GM12878 (cell line): Measurements from ENCODE around the gene CD101. TPM values are rescaled to one million over a fixed set of nuclear protein-coding genes. Genes with fewer than 3 reads are reported as not detected.
A peak's percentile ranks its signal among the peaks of the same experiment; 100 is the strongest.

Experiments used
- ATAC-seq: fragments of 200-7000 bp; cut with Tn5 transposase; 3 replicates; pipeline ENCODE4 v1.9.1; 2020; ENCODE audit warnings: mild to moderate bottlenecking, moderate library complexity
- BruUV-seq: library from RNA; stranded (reverse); fragments of 400-500 nt; replicated peaks from 2 replicates; lab custom pipeline; 2021; lab: Mats Ljungman, UMichigan
- CTCF ChIA-PET: fragments of 300-600 bp; sonication (Branson Sonifier 250); formaldehyde crosslinking; extraction: SDS; loops from one replicate; lab custom pipeline; 2021; ENCODE audit warnings: inconsistent platforms; lab: Yijun Ruan, JAX
- POLR2A ChIA-PET: fragments of 350-600 bp; formaldehyde crosslinking; extraction: SDS; loops from one replicate; lab custom pipeline; 2021; ENCODE audit warnings: inconsistent platforms; lab: Charles Lee
- RAD21 ChIA-PET: fragments of 300-600 bp; sonication (Branson Sonifier 250); formaldehyde crosslinking; loops from one replicate; lab custom pipeline; 2023; ENCODE audit warnings: antibody characterized with exemption; ENCODE audit not compliant: unreplicated experiment; lab: Charles Lee
- SMC1A ChIA-PET: fragments of 300-600 bp; sonication (Branson Sonifier 250); formaldehyde crosslinking; loops from one replicate; lab custom pipeline; 2023; ENCODE audit not compliant: unreplicated experiment, uncharacterized antibody; lab: Charles Lee
- DNase-seq: peaks from one replicate; pipeline ENCODE4 v3.0.0-alpha.2; 2011; ENCODE audit warnings: low read depth, low spot score
- FAIRE-seq: peaks from 3 replicates; lab custom pipeline; 2011; peaks lifted over from hg19 to GRCh38; lab: Jason Lieb, UNC
- H2AFZ ChIP-seq: 2 replicates; pipeline ENCODE4 v1.6.0; 2011; ENCODE audit warnings: low read depth, low read length, control low read depth; ENCODE audit not compliant: control insufficient read depth
- H3K27ac ChIP-seq: 2 replicates; pipeline ENCODE4 v1.5.1; 2011; ENCODE audit warnings: control low read depth; ENCODE audit not compliant: control insufficient read depth, insufficient read depth
- H3K27me3 ChIP-seq, 2 experiments: replicated peaks in 1 of 2; 2 replicates each; pipeline versions ENCODE4 v1.6.0 to v1.6.1; 2011; ENCODE audit warnings: low read length in 1 of 2; ENCODE audit not compliant: control insufficient read depth in 2 of 2, insufficient read depth in 2 of 2
- H3K36me3 ChIP-seq, 2 experiments: 2 replicates each; pipeline ENCODE4 v1.5.1; 2011; ENCODE audit warnings: low read length in 1 of 2; ENCODE audit not compliant: control insufficient read depth in 2 of 2, insufficient read depth in 2 of 2
- H3K4me1 ChIP-seq: 2 replicates; pipeline ENCODE4 v1.6.1; 2011; ENCODE audit warnings: mild to moderate bottlenecking, low read length, moderate library complexity, mixed read lengths; ENCODE audit not compliant: control insufficient read depth, insufficient read depth
- H3K4me2 ChIP-seq: 2 replicates; pipeline ENCODE4 v1.6.0; 2011; ENCODE audit warnings: control low read depth; ENCODE audit not compliant: control insufficient read depth, insufficient read depth
- H3K4me3 ChIP-seq: fragments of 200-600 bp; sonication (generic); 2 replicates; pipeline ENCODE4 v1.5.1; 2016
- H3K79me2 ChIP-seq: 2 replicates; pipeline ENCODE4 v1.6.0; 2011; ENCODE audit warnings: low read length; ENCODE audit not compliant: control insufficient read depth, insufficient read depth
- H3K9ac ChIP-seq: 2 replicates; pipeline ENCODE4 v1.8.0; 2011; ENCODE audit warnings: low read length, control low read depth, mixed read lengths; ENCODE audit not compliant: control insufficient read depth, insufficient read depth
- H3K9me3 ChIP-seq: replicated peaks from 3 replicates; pipeline ENCODE4 v1.5.1; 2011; ENCODE audit warnings: mild to moderate bottlenecking, low read length; ENCODE audit not compliant: control insufficient read depth, insufficient read depth
- H4K20me1 ChIP-seq: 2 replicates; pipeline ENCODE4 v1.6.0; 2011; ENCODE audit not compliant: control insufficient read depth, insufficient read depth
- SPI1 ChIP-seq: IDR thresholded peaks from 2 replicates; pipeline ENCODE4 v1.6.1; 2011; ENCODE audit warnings: low read depth, mild to moderate bottlenecking, low read length, moderate library complexity, borderline replicate concordance; ENCODE audit not compliant: insufficient read depth
- SREBF1 ChIP-seq: IDR thresholded peaks from 2 replicates; pipeline ENCODE4 v1.6.1; 2012; ENCODE audit warnings: mild to moderate bottlenecking, low read length
- SUPT20H ChIP-seq: IDR thresholded peaks from 2 replicates; pipeline ENCODE4 v1.6.1; 2011; ENCODE audit warnings: low read depth, mild to moderate bottlenecking, low read length, moderate library complexity, borderline replicate concordance; ENCODE audit not compliant: control insufficient read depth
- WGBS: methylation state at CpG from one replicate; pipeline ENCODE4 v1.1.6; 2016; ENCODE audit warnings: low lambda C conversion rate; ENCODE audit not compliant: insufficient replicate concordance, insufficient coverage; ENCODE audit errors: missing lambda C conversion rate; 5-methylcytosine and 5-hydroxymethylcytosine counted together
- in situ Hi-C: fragments of 300-500 bp; cut with MboI; formaldehyde crosslinking; loops from 9 replicates; pipeline ENCODE4 v1.14.3; 2018; ENCODE audit warnings: mixed read lengths
- intact Hi-C: fragments of 100-400 bp; cut with micrococcal nuclease; formaldehyde crosslinking; loops from one replicate; pipeline ENCODE4 v1.14.2; 2022; ENCODE audit not compliant: unreplicated experiment
- polyA plus RNA-seq, 11 experiments: library from polyadenylated mRNA; depleted of rRNA in 4 of 11; unstranded in 6 of 11; stranded (reverse) in 5 of 11; fragments of >200 nt; fragmentation: Nextera tagmentation in 4 of 11; fragmentation: Illumina TruSeq in 1 of 11; extraction: Ambion mirVana in 4 of 11; extraction: Trizol in 1 of 11; gene quantifications; 1 replicate in 1 of 11; 2 replicates in 10 of 11; pipeline versions ENCODE4 v1.2.1 to v1.2.3, GENCODE V29; 2011 to 2016; ENCODE audit warnings: inconsistent platforms in 2 of 11, missing spikeins in 2 of 11, low read depth in 1 of 11
- total RNA-seq, 4 experiments: library from RNA; depleted of rRNA in 3 of 4; stranded (reverse); fragments of >200 nt in 3 of 4; fragmentation: Illumina TruSeq in 1 of 4; extraction: Trizol in 1 of 4; gene quantifications; 2 replicates each; pipeline versions ENCODE4 v1.2.1 to v1.2.3, GENCODE V29; 2013 to 2021

The CD101 gene
- total and polyA plus RNA-seq, 10 of the 15 experiments (the other 5 are each of a cell fraction or from before 2014, with no cell fraction given), result 0.56 to 7.9 (median 2.9) TPM

DNA sequence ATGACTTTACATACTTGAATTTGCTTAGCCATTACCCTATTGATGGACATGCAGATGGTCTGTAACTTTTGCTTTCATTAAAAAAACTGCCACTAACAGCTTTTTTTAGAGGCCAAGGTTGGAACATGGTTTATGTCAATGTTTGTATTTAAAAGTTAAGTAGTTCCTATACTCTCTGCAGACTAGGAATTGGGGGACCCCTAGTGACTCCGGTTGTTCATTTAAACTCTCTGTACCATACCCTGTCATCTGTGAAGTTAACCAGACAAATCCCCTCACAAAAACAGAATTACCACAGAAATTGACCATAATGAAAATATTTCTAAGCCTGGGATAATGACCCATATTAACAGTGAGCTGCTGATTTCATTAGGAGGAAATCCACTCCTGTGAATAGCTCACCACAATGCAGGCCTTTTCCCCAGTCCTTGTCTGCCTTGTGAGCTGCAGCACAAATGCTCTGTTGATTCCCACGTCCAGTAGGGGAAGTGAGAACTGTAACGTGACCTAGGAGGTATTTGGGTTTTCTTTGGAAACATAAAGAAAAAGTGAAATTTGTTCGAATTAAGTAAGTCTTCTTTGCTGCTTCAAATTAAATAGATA lies 30.2 kb upstream of the CD101 start:
- ChIA-PET SMC1A (interaction anchor here (0.7 to 1.8 kb wide), 8 partner anchors 15 to 397 kb away, joined by 3 to 5 read pairs (median 3); partner anchors contain the start of gene CD101), POLR2A (interaction anchor here (0.6 kb wide), 1 partner anchor 90 kb away, joined by 9 read pairs; no protein-coding TSS in a partner anchor)
- no TSS peak for BruUV-seq

DNA sequence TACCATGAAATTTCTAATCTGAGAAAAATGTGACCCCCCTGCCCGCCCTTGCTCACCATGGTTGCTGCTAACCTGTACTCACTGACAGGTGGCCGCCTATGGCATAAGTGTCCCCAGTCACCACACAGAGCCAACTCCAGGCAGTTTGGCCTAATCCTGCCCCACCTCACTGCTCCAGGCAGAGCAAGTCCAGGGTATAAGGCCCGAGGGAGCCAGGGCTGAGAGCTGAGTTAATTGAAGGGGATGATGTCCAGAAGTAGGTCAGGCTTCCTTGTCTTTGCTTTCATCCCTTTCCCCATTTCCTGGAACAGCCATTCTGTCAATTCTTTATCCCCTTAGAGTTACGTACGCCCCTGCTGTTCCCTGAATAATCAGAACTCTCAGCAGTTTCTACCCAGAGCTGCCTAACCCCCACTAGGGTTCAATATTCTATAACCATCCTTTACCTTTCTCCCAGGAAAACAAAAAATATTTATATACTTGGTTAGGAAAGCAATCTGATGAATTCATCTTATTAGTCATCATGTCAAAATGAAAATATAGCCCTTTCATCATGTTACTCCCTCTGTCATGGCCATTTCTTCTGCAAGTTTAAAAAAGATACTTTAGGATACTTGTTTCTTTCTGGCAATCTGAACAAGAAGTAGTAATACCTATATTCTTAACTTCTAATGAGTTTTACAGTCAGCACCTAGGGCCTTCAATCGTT lies 29.4 kb upstream of the CD101 start:
- no peak overlapping the region for H3K4me2 ChIP-seq
- WGBS, result 54% methylated on average over 6 of the region's 6 CpGs

More for the DNA sequence above, 30.2 kb upstream of the CD101 start:
- peak; percentile 9; the same call in 1 of the 2 replicates for TF ChIP-seq SPI1
- no peak for TF ChIP-seq SUPT20H
- Histone ChIP-seq H3K9me3 (peaks cover 1% of the 10 kb centered on the region; the same call in 1 of the 3 replicates), H3K27ac (no peak overlapping the region), H3K79me2 (no peaks in the 10 kb centered on the region), H2AFZ (no peak overlapping the region), H3K4me1 (no peaks in the 10 kb centered on the region), H3K4me3 (no peak overlapping the region), H3K27me3 (0 out of 4 replicates have a peak, but pooled peaks cover 0 to 3% of the 10 kb centered on the region in 2 experiments), H3K36me3 (no peaks in the 10 kb centered on the region), H4K20me1 (no peaks in the 10 kb centered on the region), H3K9ac (no peak overlapping the region), H3K4me2 (no peak overlapping the region)
- FAIRE-seq (no peak), ATAC-seq (no peak; the same call in 1 of the 3 replicates), DNase-seq (no peak)
- 9% methylated on average over 4 of the region's 4 CpGs for WGBS
- in situ Hi-C loops, result no loop called here
- intact Hi-C loops, result no loop called here
- ChIA-PET RAD21 (no interaction called here), CTCF (interaction anchor here (0.8 to 1.3 kb wide), 2 partner anchors 16 to 52 kb away, joined by 3 read pairs; no protein-coding TSS in a partner anchor)

More for the DNA sequence above, 29.4 kb upstream of the CD101 start:
- ChIA-PET POLR2A (interaction anchor here (0.6 kb wide), 1 partner anchor 11 kb away, joined by 4 read pairs; no protein-coding TSS in a partner anchor), CTCF (interaction anchor here (1.3 kb wide), 1 partner anchor 17 kb away, joined by 3 read pairs; no protein-coding TSS in a partner anchor), RAD21 (no interaction called here), SMC1A (interaction anchor here (0.7 to 1.8 kb wide), 10 partner anchors 15 to 397 kb away, joined by 3 to 5 read pairs (median 3); partner anchors contain the start of gene CD101)
- no peak for FAIRE-seq
- H3K79me2 ChIP-seq, result no peaks in the 10 kb centered on the region
- 0 out of 4 replicates have a peak, but pooled peaks cover 0 to 3% of the 10 kb centered on the region in 2 experiments for H3K27me3 ChIP-seq
- H3K27ac ChIP-seq, result no peak overlapping the region
- H3K9me3 ChIP-seq, result peaks cover 1% of the 10 kb centered on the region; the same call in 1 of the 3 replicates
- H3K4me1 ChIP-seq, result no peaks in the 10 kb centered on the region
- H3K4me3 ChIP-seq, result no peak overlapping the region
- H4K20me1 ChIP-seq, result no peaks in the 10 kb centered on the region
- H3K36me3 ChIP-seq, result no peaks in the 10 kb centered on the region
- in situ Hi-C loops, result no loop called here
- ATAC-seq, result peak; percentile 42
- H3K9ac ChIP-seq, result no peak overlapping the region
- BruUV-seq, result no TSS peak
- intact Hi-C loops, result no loop called here
- no peak overlapping the region for H2AFZ ChIP-seq
- DNase-seq, result no peak
- no peak for TF ChIP-seq SREBF1
